Right ventricle myocardium superior (tissue), 1 donor: ENCODE results near the gene DDAH1. TPM values are rescaled to one million over a fixed set of nuclear protein-coding genes. Genes with fewer than 3 reads are reported as not detected.

Experiments used
- ATAC-seq: fragments of 200-7000 bp; cut with Tn5 transposase; one replicate; pipeline ENCODE4 v1.9.1; 2020; ENCODE audit warnings: mild to moderate bottlenecking; ENCODE audit not compliant: poor library complexity
- DNase-seq: peaks from one replicate; pipeline ENCODE4 v3.0.0-alpha.2; 2020
- intact Hi-C: fragments of 100-400 bp; cut with DNase I; formaldehyde crosslinking; loops from one replicate; pipeline ENCODE4 v1.11.2; 2022
- total RNA-seq: library from RNA; stranded (reverse); fragmentation: NEBNext Ultra II Directional; extraction: Animal tissue kit (Norgen Biotek cat#: 25700); gene quantifications from one replicate; pipeline ENCODE4 v1.2.1, GENCODE V29; 2021
- donor health status: DM: no; HTN: yes; CAD: no; lungs with severe emphysema.

Gene DDAH1
- total RNA-seq, 1 donor from 2014 or later = 3.5 TPM

GRCh38 chr1:85322655-85323054 lies 142.3 kb downstream of the DDAH1 start:
- no peak for ATAC-seq
- intact Hi-C loops = no loop called here
- DNase-seq = no peak

- DNase-seq (no peak), ATAC-seq (no peak)
- intact Hi-C loops = no loop called here
Measured at GRCh38 chr1:85321237-85321964, 143.6 kb downstream of the DDAH1 start.

- DNase-seq = no peak
- intact Hi-C loops = no loop called here
- ATAC-seq = no peak
Measured at GRCh38 chr1:85320371-85321131, 144.4 kb downstream of the DDAH1 start.

GRCh38 chr1:85319931-85320330 lies 145.0 kb downstream of the DDAH1 start:
- intact Hi-C loops = no loop called here
- no peak for DNase-seq
- ATAC-seq = no peak

- DNase-seq = no peak
- no peak for ATAC-seq
- intact Hi-C loops = no loop called here
Measured at GRCh38 chr1:85319491-85319890, 145.5 kb downstream of the DDAH1 start.

GRCh38 chr1:85318217-85318616 lies 146.7 kb downstream of the DDAH1 start:
- intact Hi-C loops = no loop called here
- DNase-seq (no peak), ATAC-seq (no peak)

- no peak for DNase-seq
- ATAC-seq = no peak
- intact Hi-C loops = no loop called here
Measured at GRCh38 chr1:85317560-85317959, 147.4 kb downstream of the DDAH1 start.

GRCh38 chr1:85316321-85316720 lies 148.6 kb downstream of the DDAH1 start:
- no peak for ATAC-seq
- DNase-seq = no peak
- intact Hi-C loops = no loop called here

- intact Hi-C loops = no loop called here
- DNase-seq (no peak), ATAC-seq (peak; percentile 87)
Measured at GRCh38 chr1:85315789-85316188, 149.2 kb downstream of the DDAH1 start.

GRCh38 chr1:85314726-85315125 lies 150.2 kb downstream of the DDAH1 start:
- ATAC-seq = no peak
- intact Hi-C loops = no loop called here
- DNase-seq = no peak

GRCh38 chr1:85313888-85314696 lies 150.9 kb downstream of the DDAH1 start:
- intact Hi-C loops = no loop called here
- peak; percentile 86 for ATAC-seq

GRCh38 chr1:85311818-85312217 lies 153.1 kb downstream of the DDAH1 start:
- ATAC-seq (no peak), DNase-seq (no peak)
- intact Hi-C loops = no loop called here

More at GRCh38 chr1:85313888-85314696, 150.9 kb downstream of the DDAH1 start:
- no peak for DNase-seq

- ATAC-seq (no peak), DNase-seq (no peak)
- intact Hi-C loops = loop anchor here (5.0 kb wide), 3 partner anchors 88 to 383 kb away; no protein-coding TSS in a partner anchor
Measured at GRCh38 chr1:85308833-85309350, 156.1 kb downstream of the DDAH1 start.

GRCh38 chr1:85307987-85308832 lies 156.7 kb downstream of the DDAH1 start:
- intact Hi-C loops = loop anchor here (2.0 to 5.0 kb wide), 4 partner anchors 89 to 384 kb away; no protein-coding TSS in a partner anchor
- ATAC-seq = peak; percentile 99
- peak; percentile 92 for DNase-seq

- DNase-seq (no peak), ATAC-seq (no peak)
- intact Hi-C loops = loop anchor here (2.0 to 5.0 kb wide), 4 partner anchors 91 to 386 kb away; no protein-coding TSS in a partner anchor
Measured at GRCh38 chr1:85306236-85306635, 158.7 kb downstream of the DDAH1 start.

GRCh38 chr1:85303440-85304162 lies 161.4 kb downstream of the DDAH1 start:
- intact Hi-C loops = no loop called here
- DNase-seq = no peak
- no peak for ATAC-seq

GRCh38 chr1:85300140-85300539 lies 164.8 kb downstream of the DDAH1 start:
- intact Hi-C loops = no loop called here
- DNase-seq = no peak
- no peak for ATAC-seq
